Tibial nerve (tissue), 4 donors: ENCODE measurements around the gene PIR. TPM values are rescaled to one million over a fixed set of nuclear protein-coding genes. Genes with fewer than 3 reads are reported as not detected.

Experiments
- DNase-seq, 2 donors: peaks; one replicate each; pipeline ENCODE4 v3.0.0-alpha.2; 2019; ENCODE audit warnings: low spot score in 2 of 2
- H3K27ac ChIP-seq, 4 donors: fragments of 200-600 bp; sonication (generic) in 3 of 4; one replicate each; pipeline ENCODE4 v1.5.1; 2017 to 2019; ENCODE audit warnings: mild to moderate bottlenecking in 1 of 4
- H3K27me3 ChIP-seq, 2 donors: fragments of 200-600 bp; sonication (generic) in 1 of 2; one replicate each; pipeline versions ENCODE4 v1.5.1 to v1.6.0; 2017 to 2019
- H3K36me3 ChIP-seq, 3 donors: fragments of 200-600 bp; sonication (generic); one replicate each; pipeline ENCODE4 v1.5.1; 2018 to 2019
- H3K4me1 ChIP-seq, 4 donors: fragments of 200-600 bp; sonication (generic) in 3 of 4; one replicate each; pipeline ENCODE4 v1.5.1; 2017 to 2019
- H3K4me3 ChIP-seq, 4 donors: fragments of 200-600 bp; sonication (generic) in 3 of 4; one replicate each; pipeline ENCODE4 v1.5.1; 2017 to 2019; ENCODE audit warnings: mild to moderate bottlenecking in 1 of 4, moderate library complexity in 1 of 4
- H3K9me3 ChIP-seq, 4 donors: fragments of 200-600 bp; sonication (generic) in 3 of 4; one replicate each; pipeline ENCODE4 v1.5.1; 2017 to 2019
- EP300 ChIP-seq, 2 donors: sonication (generic); formaldehyde crosslinking; IDR thresholded peaks; one replicate each; pipeline ENCODE4 v1.6.1; 2017; ENCODE audit warnings: antibody characterized with exemption in 2 of 2, mild to moderate bottlenecking in 1 of 2
- POLR2A ChIP-seq, 2 donors: fragments of 450-650 bp; IDR thresholded peaks; one replicate each; pipeline ENCODE4 v1.6.1; 2017; ENCODE audit warnings: antibody characterized with exemption in 2 of 2, mild to moderate bottlenecking in 2 of 2, moderate library complexity in 2 of 2
- WGBS, 2 donors: methylation state at CpG; one replicate each; pipeline ENCODE4 v1.1.5; 2018; 5-methylcytosine and 5-hydroxymethylcytosine counted together
- total RNA-seq, 4 donors: library from RNA; depleted of rRNA; stranded (reverse); fragments of >200 nt; gene quantifications; one replicate each; pipeline ENCODE4 v1.1.0, GENCODE V29; 2016
- TF ChIP-seq, protein P1 (sequence below), 5 experiments: fragments of 200-600 bp in 3 of 5; fragments of 450-650 bp in 2 of 5; sonication (generic) in 3 of 5; IDR thresholded peaks; one replicate each; pipeline ENCODE4 v1.5.1; 2016 to 2019; ENCODE audit warnings: antibody characterized with exemption in 5 of 5, mild to moderate bottlenecking in 3 of 5, moderate library complexity in 2 of 5

PIR gene
- total RNA-seq, 4 donors from 2014 or later = 10.6 to 27.6 (median 23.4) TPM

DNA sequence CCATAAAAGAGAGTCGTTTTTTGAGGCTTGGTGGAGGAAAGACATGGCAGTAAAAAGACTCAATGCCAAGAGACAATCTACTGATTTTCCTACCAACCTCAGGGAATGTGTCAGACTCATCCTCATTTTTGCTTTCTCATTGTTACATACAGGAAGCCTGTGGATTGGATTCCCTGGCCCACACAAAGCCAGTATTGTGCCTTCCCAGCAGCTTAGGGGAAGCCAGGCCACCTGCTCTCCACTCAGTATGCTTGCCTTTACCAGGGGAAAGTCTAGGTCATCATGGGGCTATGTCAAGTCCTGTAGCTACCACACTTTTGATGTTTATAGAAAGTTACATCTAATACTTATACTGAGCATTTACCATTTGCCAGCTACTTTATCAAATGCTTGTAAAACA lies 18.4 kb upstream of the PIR start:
- H3K9me3 ChIP-seq = no peaks in the 10 kb centered on the region
- no peaks in the 10 kb centered on the region for H3K36me3 ChIP-seq
- H3K27me3 ChIP-seq = no peaks in the 10 kb centered on the region
- TF ChIP-seq, protein P1, sequence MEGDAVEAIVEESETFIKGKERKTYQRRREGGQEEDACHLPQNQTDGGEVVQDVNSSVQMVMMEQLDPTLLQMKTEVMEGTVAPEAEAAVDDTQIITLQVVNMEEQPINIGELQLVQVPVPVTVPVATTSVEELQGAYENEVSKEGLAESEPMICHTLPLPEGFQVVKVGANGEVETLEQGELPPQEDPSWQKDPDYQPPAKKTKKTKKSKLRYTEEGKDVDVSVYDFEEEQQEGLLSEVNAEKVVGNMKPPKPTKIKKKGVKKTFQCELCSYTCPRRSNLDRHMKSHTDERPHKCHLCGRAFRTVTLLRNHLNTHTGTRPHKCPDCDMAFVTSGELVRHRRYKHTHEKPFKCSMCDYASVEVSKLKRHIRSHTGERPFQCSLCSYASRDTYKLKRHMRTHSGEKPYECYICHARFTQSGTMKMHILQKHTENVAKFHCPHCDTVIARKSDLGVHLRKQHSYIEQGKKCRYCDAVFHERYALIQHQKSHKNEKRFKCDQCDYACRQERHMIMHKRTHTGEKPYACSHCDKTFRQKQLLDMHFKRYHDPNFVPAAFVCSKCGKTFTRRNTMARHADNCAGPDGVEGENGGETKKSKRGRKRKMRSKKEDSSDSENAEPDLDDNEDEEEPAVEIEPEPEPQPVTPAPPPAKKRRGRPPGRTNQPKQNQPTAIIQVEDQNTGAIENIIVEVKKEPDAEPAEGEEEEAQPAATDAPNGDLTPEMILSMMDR (IDR thresholded peaks at IDR 0.05) = no peak
- TF ChIP-seq EP300 (IDR thresholded peaks at IDR 0.05) = no peak
- no peak for TF ChIP-seq POLR2A (IDR thresholded peaks at IDR 0.05)
- H3K4me3 ChIP-seq = no peak overlapping the region
- no peak overlapping the region for H3K27ac ChIP-seq
- DNase-seq = no peak
- WGBS, 2 donors = 15 to 33% methylated on average over 1 of the region's 1 CpG
- no peaks in the 10 kb centered on the region for H3K4me1 ChIP-seq

DNA sequence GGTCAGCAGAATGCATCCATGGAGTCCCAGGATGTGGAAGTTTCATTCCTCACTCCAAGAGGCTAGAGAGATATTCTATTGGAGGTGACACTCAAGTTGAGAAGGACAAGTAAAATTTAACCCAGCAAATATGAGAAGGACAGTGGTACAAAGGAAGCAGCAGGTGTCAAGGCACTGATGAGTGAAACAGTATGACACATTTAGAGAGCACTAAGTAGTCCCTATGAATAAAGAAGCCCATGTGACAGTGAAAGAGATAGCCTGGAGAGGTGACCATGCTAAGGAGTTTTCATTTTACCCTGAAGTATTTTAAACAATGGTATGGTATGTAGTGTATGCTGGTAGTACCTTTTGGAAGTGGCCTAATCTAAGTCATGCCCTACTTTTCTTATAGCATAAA lies 16.7 kb upstream of the PIR start:
- Histone ChIP-seq H3K9me3 (no peaks in the 10 kb centered on the region), H3K4me3 (no peak overlapping the region), H3K27ac (no peak overlapping the region), H3K27me3 (peaks cover 0 to 13% of the 10 kb centered on the region in 2 donors), H3K36me3 (no peaks in the 10 kb centered on the region), H3K4me1 (no peaks in the 10 kb centered on the region)
- DNase-seq = no peak
- TF ChIP-seq POLR2A (IDR thresholded peaks at IDR 0.05) (no peak), EP300 (IDR thresholded peaks at IDR 0.05) (no peak)
- TF ChIP-seq, protein P1 (IDR thresholded peaks at IDR 0.05) = no peak

DNA sequence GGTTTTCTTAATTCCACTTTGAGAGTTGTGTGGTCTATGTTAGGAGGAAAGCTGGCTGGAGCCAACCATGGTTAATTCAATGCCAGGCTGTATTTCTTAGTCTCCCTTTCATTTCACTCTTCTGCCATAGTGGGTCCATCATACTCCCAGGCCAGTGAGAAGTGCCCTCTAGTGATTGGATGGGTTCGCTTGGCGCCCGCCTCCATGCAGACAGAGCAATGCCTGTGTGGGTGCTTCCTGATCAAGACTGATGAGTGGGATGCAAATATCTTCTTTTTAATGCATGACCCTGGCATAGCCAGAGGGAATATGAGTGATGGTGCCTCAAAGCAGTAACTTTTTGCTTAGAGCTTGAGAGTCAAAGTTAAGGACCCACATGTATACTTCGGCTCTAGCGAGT lies 13.9 kb upstream of the PIR start:
- Histone ChIP-seq H3K4me1 (no peaks in the 10 kb centered on the region), H3K9me3 (no peaks in the 10 kb centered on the region), H3K27me3 (peaks cover 0 to 13% of the 10 kb centered on the region in 2 donors), H3K36me3 (no peaks in the 10 kb centered on the region), H3K4me3 (no peak overlapping the region), H3K27ac (no peak overlapping the region)
- TF ChIP-seq, protein P1 (IDR thresholded peaks at IDR 0.05) = no peak
- TF ChIP-seq POLR2A (IDR thresholded peaks at IDR 0.05) (no peak), EP300 (IDR thresholded peaks at IDR 0.05) (no peak)
- 81 to 92% methylated on average over 5 of the region's 5 CpGs for WGBS, 2 donors
- DNase-seq = no peak

DNA sequence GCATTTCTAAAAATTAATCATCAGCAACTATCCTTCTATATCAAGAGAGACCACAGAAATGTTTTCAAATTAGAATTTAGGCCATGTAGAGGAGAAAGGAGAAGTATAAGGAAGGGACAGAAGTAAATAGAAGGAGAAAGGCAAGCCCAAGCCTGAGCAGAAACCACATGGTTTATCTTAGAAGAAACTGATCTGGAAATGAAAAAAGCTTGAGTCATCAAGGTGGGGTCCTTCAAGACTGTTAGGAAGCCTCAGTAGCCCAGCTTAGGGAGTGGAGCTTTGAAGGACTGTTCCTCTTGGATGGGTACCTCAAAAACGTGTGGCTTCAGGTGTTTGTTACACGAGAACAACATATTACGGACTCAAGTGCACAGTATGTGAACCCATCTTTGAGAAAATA lies 12.0 kb upstream of the PIR start:
- Histone ChIP-seq H3K36me3 (no peaks in the 10 kb centered on the region), H3K4me1 (no peaks in the 10 kb centered on the region), H3K27me3 (peaks cover 0 to 25% of the 10 kb centered on the region in 2 donors), H3K27ac (no peak overlapping the region), H3K4me3 (no peak overlapping the region), H3K9me3 (no peaks in the 10 kb centered on the region)
- WGBS, 2 donors = 72 to 86% methylated on average over 3 of the region's 3 CpGs
- TF ChIP-seq, protein P1 (IDR thresholded peaks at IDR 0.05) = no peak
- no peak for TF ChIP-seq POLR2A (IDR thresholded peaks at IDR 0.05)
- no peak for TF ChIP-seq EP300 (IDR thresholded peaks at IDR 0.05)
- DNase-seq = no peak

DNA sequence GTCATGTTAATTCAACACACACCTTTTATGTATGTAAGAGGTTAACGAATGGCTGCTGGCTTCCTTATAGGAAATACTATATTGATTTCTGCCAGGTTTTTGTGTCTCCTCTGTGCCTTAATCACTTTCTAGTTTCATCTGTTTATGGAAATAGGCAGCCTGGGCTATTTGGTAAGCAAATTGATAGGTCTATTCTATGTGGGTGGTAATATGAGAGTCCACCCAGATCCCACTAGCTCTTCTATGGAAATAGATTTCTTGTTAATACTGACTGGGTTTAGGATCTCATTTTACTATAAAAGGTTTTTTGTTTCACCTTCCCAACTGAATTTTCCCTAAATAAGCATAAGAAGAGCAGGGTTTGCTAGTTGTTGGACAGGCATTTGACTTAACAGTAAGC lies 11.5 kb upstream of the PIR start:
- H3K9me3 ChIP-seq = no peaks in the 10 kb centered on the region
- no peak overlapping the region for H3K4me3 ChIP-seq
- no peak for DNase-seq
- H3K27ac ChIP-seq = no peak overlapping the region
- H3K27me3 ChIP-seq = peaks cover 0 to 25% of the 10 kb centered on the region in 2 donors
- H3K4me1 ChIP-seq = no peaks in the 10 kb centered on the region
- TF ChIP-seq, protein P1 (IDR thresholded peaks at IDR 0.05) = no peak
- TF ChIP-seq POLR2A (IDR thresholded peaks at IDR 0.05) = no peak
- TF ChIP-seq EP300 (IDR thresholded peaks at IDR 0.05) = no peak
- WGBS, 2 donors = 89 to 93% methylated on average over 1 of the region's 1 CpG
- H3K36me3 ChIP-seq = no peaks in the 10 kb centered on the region
